Smooth muscle cell (in vitro differentiated cells): Measurements from ENCODE around the gene GANC. TPM values are rescaled to one million over a fixed set of nuclear protein-coding genes. Genes with fewer than 3 reads are reported as not detected.

ENCODE experiments used
- DNase-seq: peaks from one replicate; lab custom pipeline; 2025; ENCODE audit not compliant: unreplicated experiment; lab: John Stamatoyannopoulos, UW
- H2AFZ ChIP-seq: fragments of 200-600 bp; sonication (generic); 2 replicates; pipeline ENCODE4 v1.6.0; 2016; ENCODE audit warnings: antibody characterized with exemption, low read depth, mild to moderate bottlenecking
- H3F3A ChIP-seq: fragments of 200-600 bp; sonication (generic); 2 replicates; pipeline ENCODE4 v1.6.0; 2017; ENCODE audit warnings: antibody characterized with exemption, low read depth
- H3K27ac ChIP-seq: fragments of 200-600 bp; sonication (generic); 2 replicates; pipeline ENCODE4 v1.5.1; 2016; ENCODE audit warnings: low read depth, mild to moderate bottlenecking
- H3K27me3 ChIP-seq: fragments of 200-600 bp; sonication (generic); 2 replicates; pipeline ENCODE4 v1.6.1; 2016; ENCODE audit warnings: low read depth, mild to moderate bottlenecking
- H3K36me3 ChIP-seq: fragments of 200-600 bp; sonication (generic); 2 replicates; pipeline ENCODE4 v1.5.1; 2016; ENCODE audit warnings: low read depth
- H3K4me1 ChIP-seq: fragments of 200-600 bp; sonication (generic); 2 replicates; pipeline ENCODE4 v1.5.1; 2016; ENCODE audit warnings: low read depth
- H3K4me2 ChIP-seq: fragments of 200-600 bp; sonication (generic); 2 replicates; pipeline ENCODE4 v1.6.0; 2016; ENCODE audit warnings: mild to moderate bottlenecking
- H3K4me3 ChIP-seq: fragments of 200-600 bp; sonication (generic); 2 replicates; pipeline ENCODE4 v1.5.1; 2016; ENCODE audit warnings: mild to moderate bottlenecking
- H3K79me2 ChIP-seq: fragments of 200-600 bp; sonication (generic); 2 replicates; pipeline ENCODE4 v1.6.0; 2016; ENCODE audit warnings: low read depth, mild to moderate bottlenecking
- H3K9ac ChIP-seq: fragments of 200-600 bp; sonication (generic); 2 replicates; pipeline ENCODE4 v1.6.0; 2016; ENCODE audit warnings: low read depth
- H3K9me3 ChIP-seq: fragments of 200-600 bp; sonication (generic); replicated peaks from 2 replicates; pipeline ENCODE4 v1.5.1; 2016; ENCODE audit warnings: low read depth
- H4K20me1 ChIP-seq: fragments of 200-600 bp; sonication (generic); 2 replicates; pipeline ENCODE4 v1.6.0; 2016; ENCODE audit warnings: low read depth
- CTCF ChIP-seq: fragments of 200-600 bp; sonication (generic); IDR thresholded peaks from 2 replicates; pipeline ENCODE4 v1.5.1; 2017; ENCODE audit warnings: borderline replicate concordance, mild to moderate bottlenecking, antibody characterized with exemption; ENCODE audit not compliant: insufficient read depth, poor library complexity, severe bottlenecking
- WGBS: methylation state at CpG from one replicate; pipeline ENCODE4 v1.1.7; 2016; ENCODE audit warnings: low lambda C conversion rate; 5-methylcytosine and 5-hydroxymethylcytosine counted together
- polyA plus RNA-seq: library from polyadenylated mRNA; unstranded; fragments of >200 nt; fragmentation: Nextera tagmentation; extraction: Ambion mirVana; gene quantifications from 2 replicates; pipeline ENCODE4 v1.2.1, GENCODE V29; 2016
- total RNA-seq: library from RNA; depleted of rRNA; stranded (reverse); fragments of >200 nt; gene quantifications from 2 replicates; pipeline ENCODE4 v1.2.3, GENCODE V29; 2014

Gene GANC
- total and polyA plus RNA-seq, 2 experiments from 2014 or later, result 12.6 to 13.1 TPM

GRCh38 chr15:42349186-42349585 is 76.2 kb downstream of the GANC start:
- no peak overlapping the region for H2AFZ ChIP-seq
- no peaks in the 10 kb centered on the region for H3K36me3 ChIP-seq
- no peak for TF ChIP-seq CTCF
- H3K27me3 ChIP-seq, result no peaks in the 10 kb centered on the region
- no peak overlapping the region for H3K9ac ChIP-seq
- H4K20me1 ChIP-seq, result no peaks in the 10 kb centered on the region
- H3K4me2 ChIP-seq, result no peak overlapping the region
- H3K4me3 ChIP-seq, result no peak overlapping the region
- no peaks in the 10 kb centered on the region for H3F3A ChIP-seq
- no peaks in the 10 kb centered on the region for H3K79me2 ChIP-seq
- 91% methylated on average over 2 of the region's 2 CpGs for WGBS
- H3K27ac ChIP-seq, result peak overlapping the region; percentile 22
- H3K4me1 ChIP-seq, result no peaks in the 10 kb centered on the region
- no peaks in the 10 kb centered on the region for H3K9me3 ChIP-seq
- no peak for DNase-seq

GRCh38 chr15:42352401-42352800 is 79.4 kb downstream of the GANC start:
- Histone ChIP-seq H3K36me3 (no peaks in the 10 kb centered on the region), H2AFZ (no peak overlapping the region), H3K9ac (no peak overlapping the region), H3K9me3 (no peaks in the 10 kb centered on the region), H3K27ac (no peak overlapping the region), H3K4me1 (no peaks in the 10 kb centered on the region), H3K4me2 (no peak overlapping the region), H3K79me2 (no peaks in the 10 kb centered on the region), H3K4me3 (no peak overlapping the region), H3F3A (no peaks in the 10 kb centered on the region), H3K27me3 (no peaks in the 10 kb centered on the region), H4K20me1 (no peaks in the 10 kb centered on the region)
- 86% methylated on average over 7 of the region's 7 CpGs for WGBS
- DNase-seq, result no peak
- TF ChIP-seq CTCF, result no peak

GRCh38 chr15:42353061-42353460 is 80.1 kb downstream of the GANC start:
- Histone ChIP-seq H3K27ac (no peak overlapping the region), H3K4me2 (no peak overlapping the region), H3K4me3 (no peak overlapping the region), H3K9me3 (no peaks in the 10 kb centered on the region), H3K9ac (no peak overlapping the region), H4K20me1 (no peaks in the 10 kb centered on the region), H3K4me1 (no peaks in the 10 kb centered on the region), H3K27me3 (no peaks in the 10 kb centered on the region), H3F3A (no peaks in the 10 kb centered on the region), H3K79me2 (no peaks in the 10 kb centered on the region), H3K36me3 (no peaks in the 10 kb centered on the region), H2AFZ (no peak overlapping the region)
- 85% methylated on average over 6 of the region's 6 CpGs for WGBS
- DNase-seq, result no peak
- TF ChIP-seq CTCF, result no peak

DNA sequence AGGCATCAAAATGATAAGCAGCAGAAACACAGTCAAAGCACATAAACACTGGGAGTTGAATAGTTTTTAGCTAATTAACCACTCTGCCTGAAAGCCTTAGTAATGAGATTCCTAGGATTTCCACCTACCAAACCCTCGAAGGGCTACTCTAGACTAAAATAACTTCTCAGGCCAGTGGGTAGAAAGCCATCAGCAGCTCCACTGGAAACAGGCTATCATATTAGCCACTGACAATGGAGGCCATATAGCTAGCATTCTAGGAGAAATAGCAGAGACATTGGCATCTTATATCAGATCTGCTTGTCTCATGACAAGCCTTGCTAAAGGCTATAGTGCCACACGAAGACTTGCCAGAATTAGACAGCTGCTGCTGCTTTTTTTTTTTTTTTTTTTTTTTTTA is 81.8 kb downstream of the GANC start:
- H3K9me3 ChIP-seq, result no peaks in the 10 kb centered on the region
- no peaks in the 10 kb centered on the region for H3K4me1 ChIP-seq
- no peaks in the 10 kb centered on the region for H3K79me2 ChIP-seq
- WGBS, result 39% methylated on average over 2 of the region's 2 CpGs
- no peaks in the 10 kb centered on the region for H3K36me3 ChIP-seq
- no peak overlapping the region for H2AFZ ChIP-seq
- no peaks in the 10 kb centered on the region for H3K27me3 ChIP-seq
- no peak overlapping the region for H3K27ac ChIP-seq
- no peak overlapping the region for H3K9ac ChIP-seq
- DNase-seq, result no peak
- H3K4me2 ChIP-seq, result no peak overlapping the region
- no peaks in the 10 kb centered on the region for H3F3A ChIP-seq
- no peaks in the 10 kb centered on the region for H4K20me1 ChIP-seq
- no peak overlapping the region for H3K4me3 ChIP-seq
- no peak for TF ChIP-seq CTCF
